ENCODE data around the gene BABAM2. TPM values are rescaled to one million over a fixed set of nuclear protein-coding genes. Genes with fewer than 3 reads are reported as not detected.

The BABAM2 gene
- total and polyA plus RNA-seq, 7 donors = 34.2 to 74.5 (median 52.3) TPM

GRCh38 chr2:28357055-28357454 is 466.5 kb downstream of the BABAM2 start:
- H3K27me3 ChIP-seq (ENCODE audit: insufficient read depth in 3 of 3, low read length in 2 of 3) = no peaks in the 10 kb centered on the region
- 83 to 89% (median 88%) methylated on average over 5 of the region's 5 CpGs for WGBS, 3 donors
- no peaks in the 10 kb centered on the region for H3K9me3 ChIP-seq
- H3K4me3 ChIP-seq = no peak overlapping the region
- ATAC-seq = peak in 2 of 4 donors; percentile 1 to 4
- no peak for DNase-seq
- peak overlapping the region; percentile 87 for H3K27ac ChIP-seq
- H3K4me1 ChIP-seq = peaks cover 19% of the 10 kb centered on the region
- TF ChIP-seq CTCF (IDR thresholded peaks at IDR 0.05) = no peak
- no peaks in the 10 kb centered on the region for H3K36me3 ChIP-seq (ENCODE audit: insufficient read depth in 1 of 2, low read depth in 1 of 2)
- intact Hi-C loops (cut with DNase I) = no loop called here

GRCh38 chr2:28357948-28358667 is 467.6 kb downstream of the BABAM2 start:
- no peak overlapping the region for H3K27ac ChIP-seq

GRCh38 chr2:28358668-28359201 is 468.2 kb downstream of the BABAM2 start:
- Histone ChIP-seq H3K36me3 (ENCODE audit: insufficient read depth in 1 of 2, low read depth in 1 of 2) (no peaks in the 10 kb centered on the region), H3K27me3 (ENCODE audit: insufficient read depth in 3 of 3, low read length in 2 of 3) (no peaks in the 10 kb centered on the region), H3K9me3 (no peaks in the 10 kb centered on the region), H3K4me3 (no peak overlapping the region), H3K27ac (no peak overlapping the region), H3K4me1 (peaks cover 19% of the 10 kb centered on the region)
- 90 to 97% (median 93%) methylated on average over 7 of the region's 7 CpGs for WGBS, 3 donors
- ATAC-seq = no peak
- intact Hi-C loops (cut with DNase I) = no loop called here
- DNase-seq = peak in 1 of 2 donors; percentile 33
- TF ChIP-seq CTCF (IDR thresholded peaks at IDR 0.05) = no peak

More at GRCh38 chr2:28357948-28358667, 467.6 kb downstream of the BABAM2 start:
- ATAC-seq (no peak), DNase-seq (peak in 1 of 2 donors; percentile 40)
- TF ChIP-seq CTCF (IDR thresholded peaks at IDR 0.05) = no peak
- H3K27me3 ChIP-seq (ENCODE audit: insufficient read depth in 3 of 3, low read length in 2 of 3) = no peaks in the 10 kb centered on the region
- intact Hi-C loops (cut with DNase I) = no loop called here
- H3K4me1 ChIP-seq = peaks cover 19% of the 10 kb centered on the region
- H3K4me3 ChIP-seq = no peak overlapping the region
- WGBS, 3 donors = 87 to 89% (median 88%) methylated on average over 19 of the region's 19 CpGs
- no peaks in the 10 kb centered on the region for H3K9me3 ChIP-seq
- H3K36me3 ChIP-seq (ENCODE audit: insufficient read depth in 1 of 2, low read depth in 1 of 2) = no peaks in the 10 kb centered on the region

- no peak for ATAC-seq
These were observed 468.9 kb downstream of the BABAM2 start for GRCh38 chr2:28359222-28360057.

More at GRCh38 chr2:28359222-28360057, 468.9 kb downstream of the BABAM2 start:
- Histone ChIP-seq H3K4me1 (peaks cover 19% of the 10 kb centered on the region), H3K27me3 (ENCODE audit: insufficient read depth in 3 of 3, low read length in 2 of 3) (no peaks in the 10 kb centered on the region), H3K36me3 (ENCODE audit: insufficient read depth in 1 of 2, low read depth in 1 of 2) (no peaks in the 10 kb centered on the region), H3K27ac (no peak overlapping the region), H3K4me3 (no peak overlapping the region), H3K9me3 (no peaks in the 10 kb centered on the region)
- DNase-seq = peak in 1 of 2 donors; percentile 59
- TF ChIP-seq CTCF (IDR thresholded peaks at IDR 0.05) = no peak
- 85 to 90% (median 87%) methylated on average over 23 to 28 of the region's 28 CpGs for WGBS, 3 donors
- intact Hi-C loops (cut with DNase I) = no loop called here
